ENCODE measurements around the gene MORN5. TPM values are rescaled to one million over a fixed set of nuclear protein-coding genes. Genes with fewer than 3 reads are reported as not detected.

Gene MORN5
- not detected in 2 replicates for total RNA-seq (ENCODE audit: low replicate concordance)

DNA sequence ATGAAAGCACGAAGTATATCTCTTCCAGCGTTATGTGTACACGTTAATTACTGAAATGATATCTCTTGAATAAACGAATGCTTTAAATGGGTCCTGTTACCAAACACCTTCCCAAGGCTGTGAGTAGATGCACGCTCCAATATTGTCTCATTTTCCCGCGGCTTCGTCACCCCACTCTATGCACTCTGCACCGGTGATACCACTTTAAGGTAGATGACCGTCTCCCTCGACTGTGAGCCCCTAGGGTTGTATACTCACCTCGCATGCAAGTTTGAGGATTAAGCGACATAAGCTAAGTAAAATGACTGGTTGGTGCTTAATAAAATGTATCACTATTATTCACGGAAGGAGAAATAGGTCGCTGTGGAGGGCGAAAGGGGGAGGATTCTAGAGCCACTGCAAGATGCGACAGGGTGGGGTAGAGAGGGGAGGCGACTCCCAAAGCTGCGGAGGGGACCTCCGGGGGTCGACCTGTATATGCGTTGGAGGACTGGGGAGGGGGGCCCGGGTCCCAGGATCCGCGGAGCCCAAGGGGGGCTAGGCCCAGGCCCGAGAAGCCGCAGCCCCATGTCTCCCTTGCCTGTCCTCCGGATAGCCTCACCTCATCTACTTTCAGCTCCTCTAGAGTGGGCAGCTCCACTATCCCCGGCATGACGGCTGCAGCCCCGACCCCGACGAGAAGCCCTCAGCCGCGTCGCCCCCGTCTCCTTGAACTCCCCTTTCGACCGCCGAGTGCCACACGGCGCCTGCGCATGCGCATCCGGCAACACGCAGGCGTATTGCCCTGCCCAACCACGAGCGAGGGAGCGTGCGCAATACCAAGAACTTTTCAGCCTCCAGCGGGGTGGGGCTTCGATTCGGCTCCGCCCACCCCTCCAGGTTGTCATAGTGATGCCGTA, at the start of gene MORN5, which contains the start of gene NDUFA8:
TSS of gene MORN5 (plus strand) at position 883 of the 899 bp plus-strand sequence. CDS start 65 bp downstream, outside the sequence.
TSS of gene NDUFA8 (minus strand) at position 754 of the 899 bp plus-strand sequence. CDS start at position 652, 102 bp downstream.
- TF ChIP-seq, protein P1, sequence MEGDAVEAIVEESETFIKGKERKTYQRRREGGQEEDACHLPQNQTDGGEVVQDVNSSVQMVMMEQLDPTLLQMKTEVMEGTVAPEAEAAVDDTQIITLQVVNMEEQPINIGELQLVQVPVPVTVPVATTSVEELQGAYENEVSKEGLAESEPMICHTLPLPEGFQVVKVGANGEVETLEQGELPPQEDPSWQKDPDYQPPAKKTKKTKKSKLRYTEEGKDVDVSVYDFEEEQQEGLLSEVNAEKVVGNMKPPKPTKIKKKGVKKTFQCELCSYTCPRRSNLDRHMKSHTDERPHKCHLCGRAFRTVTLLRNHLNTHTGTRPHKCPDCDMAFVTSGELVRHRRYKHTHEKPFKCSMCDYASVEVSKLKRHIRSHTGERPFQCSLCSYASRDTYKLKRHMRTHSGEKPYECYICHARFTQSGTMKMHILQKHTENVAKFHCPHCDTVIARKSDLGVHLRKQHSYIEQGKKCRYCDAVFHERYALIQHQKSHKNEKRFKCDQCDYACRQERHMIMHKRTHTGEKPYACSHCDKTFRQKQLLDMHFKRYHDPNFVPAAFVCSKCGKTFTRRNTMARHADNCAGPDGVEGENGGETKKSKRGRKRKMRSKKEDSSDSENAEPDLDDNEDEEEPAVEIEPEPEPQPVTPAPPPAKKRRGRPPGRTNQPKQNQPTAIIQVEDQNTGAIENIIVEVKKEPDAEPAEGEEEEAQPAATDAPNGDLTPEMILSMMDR (IDR thresholded peaks at IDR 0.05; ENCODE audit: insufficient read depth, low read length), result peak; percentile 41
- peak; percentile 95 for DNase-seq (ENCODE audit: low read depth)
- peak within 1 kb of the TSS; percentile 96 for H3K4me3 ChIP-seq (ENCODE audit: low read depth, low read length)

DNA sequence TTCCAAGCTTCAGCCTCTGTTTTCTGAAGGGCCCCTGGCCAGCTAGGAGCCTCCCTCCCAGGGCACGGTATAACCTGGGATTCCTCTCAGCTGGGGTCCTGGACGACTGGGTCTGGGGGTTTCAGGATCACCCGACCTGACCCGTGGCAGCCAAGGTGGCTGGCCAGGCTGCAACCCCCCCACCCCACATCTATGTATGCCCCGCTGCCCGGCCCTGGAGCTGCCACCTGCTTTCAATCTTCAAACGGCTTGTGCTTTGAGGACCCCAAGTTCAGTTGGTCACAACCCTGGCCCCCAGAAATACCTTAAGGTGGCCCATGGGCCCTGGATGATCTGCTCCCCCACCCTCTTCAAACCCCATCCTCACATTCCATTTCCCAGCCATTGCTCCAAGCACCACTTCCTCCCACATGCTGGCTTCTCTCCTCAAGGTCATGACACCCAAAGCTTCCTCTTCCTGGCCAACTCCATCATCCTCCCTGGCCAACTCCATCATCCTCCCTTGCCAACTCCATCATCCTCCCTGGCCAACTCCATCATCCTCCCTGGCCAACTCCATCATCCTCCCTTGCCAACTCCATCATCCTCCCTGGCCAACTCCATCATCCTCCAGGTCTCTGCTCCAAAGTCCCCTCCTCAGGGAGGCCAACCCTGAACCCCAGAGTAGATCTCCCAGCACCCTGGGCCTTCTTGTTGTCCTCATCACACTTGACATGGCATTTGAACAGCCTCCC, 49.4 kb upstream of the MORN5 start:
- no peak overlapping the region for H3K4me3 ChIP-seq (ENCODE audit: low read depth, low read length)
- DNase-seq (ENCODE audit: low read depth), result no peak
- TF ChIP-seq, protein P1 (IDR thresholded peaks at IDR 0.05; ENCODE audit: insufficient read depth, low read length), result no peak

DNA sequence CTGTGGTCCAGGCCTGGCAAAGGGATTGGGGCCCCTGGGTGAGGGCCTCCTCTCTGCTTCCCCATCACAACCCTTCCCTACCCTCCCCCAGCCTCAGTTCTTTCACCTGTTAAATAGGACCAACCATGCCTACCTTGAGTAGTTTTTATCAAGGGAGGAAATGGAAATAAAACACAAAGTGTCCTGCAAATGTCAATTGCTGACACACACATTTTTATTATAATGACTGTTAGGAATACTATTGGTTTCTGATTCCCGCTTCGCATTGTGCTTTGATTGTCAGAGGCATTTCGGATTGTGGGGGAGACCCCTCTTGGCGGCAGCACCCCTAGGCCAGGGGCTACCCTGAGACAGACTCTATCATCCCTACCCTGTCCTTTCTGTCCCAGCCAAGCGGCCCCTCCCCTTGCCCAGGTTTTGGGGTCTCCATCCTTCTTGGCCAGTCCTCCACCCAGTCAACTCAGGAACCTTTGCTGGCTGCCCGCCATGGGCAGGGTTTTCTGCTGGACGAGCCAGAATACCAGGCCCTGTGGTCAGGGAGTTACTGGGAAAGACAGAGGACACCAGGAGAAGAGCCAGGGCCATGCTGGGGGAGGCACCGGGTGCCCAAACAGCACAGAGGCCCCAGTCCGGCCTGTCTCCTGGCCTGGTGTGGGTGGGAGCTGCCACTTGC, 48.2 kb upstream of the MORN5 start:
- DNase-seq (ENCODE audit: low read depth), result no peak
- TF ChIP-seq, protein P1 (IDR thresholded peaks at IDR 0.05; ENCODE audit: insufficient read depth, low read length), result no peak
- no peak overlapping the region for H3K4me3 ChIP-seq (ENCODE audit: low read depth, low read length)

DNA sequence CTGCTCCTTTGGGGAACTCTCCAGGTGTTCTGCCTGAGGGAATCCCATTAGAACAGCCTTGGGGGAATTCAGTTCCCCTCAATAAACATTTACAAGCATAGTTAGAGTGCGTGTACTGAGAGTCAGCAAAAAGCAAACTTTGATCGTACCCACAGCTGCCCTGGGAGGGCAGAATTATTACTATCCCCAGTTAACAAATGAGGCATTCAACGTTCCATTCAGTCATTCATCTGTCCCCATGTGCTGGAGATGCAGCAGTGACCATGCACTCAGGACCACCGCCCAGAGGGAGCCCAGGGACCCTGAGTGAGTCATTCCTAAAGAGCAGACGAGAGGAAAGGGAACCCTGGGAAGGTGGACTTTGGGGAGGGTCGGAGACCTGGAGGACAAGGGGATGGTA, 47.5 kb upstream of the MORN5 start:
- H3K4me3 ChIP-seq (ENCODE audit: low read depth, low read length), result no peak overlapping the region
- DNase-seq (ENCODE audit: low read depth), result no peak
- TF ChIP-seq, protein P1 (IDR thresholded peaks at IDR 0.05; ENCODE audit: insufficient read depth, low read length), result no peak

DNA sequence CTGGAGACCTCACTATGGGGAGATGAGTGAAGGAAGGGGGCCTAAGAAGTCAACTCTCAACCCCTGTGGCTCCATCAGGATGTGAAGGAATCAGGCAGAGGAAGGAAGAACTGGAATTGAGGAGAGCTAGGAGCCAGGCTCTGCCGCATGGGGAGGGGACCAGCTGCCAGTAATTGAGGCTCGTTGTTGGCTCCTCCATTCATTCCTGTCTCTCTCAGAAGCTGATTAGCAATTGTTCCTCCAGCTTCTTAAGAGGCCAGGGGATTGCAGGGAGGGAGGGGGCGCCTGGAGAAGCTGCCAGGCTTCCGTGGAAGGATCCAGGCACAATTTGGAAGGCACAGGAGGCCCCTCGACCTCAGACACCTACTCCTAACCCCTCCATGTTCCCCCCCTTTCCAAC, 46.1 kb upstream of the MORN5 start:
- TF ChIP-seq, protein P1 (IDR thresholded peaks at IDR 0.05; ENCODE audit: insufficient read depth, low read length), result no peak
- DNase-seq (ENCODE audit: low read depth), result no peak
- no peak overlapping the region for H3K4me3 ChIP-seq (ENCODE audit: low read depth, low read length)

Measured in fibroblast of the aortic adventitia (primary cell).